Measurements from ENCODE around the gene DBF4B. TPM values are rescaled to one million over a fixed set of nuclear protein-coding genes. Genes with fewer than 3 reads are reported as not detected.

The DBF4B gene
- total and polyA plus RNA-seq, 2 of the 13 experiments (the other 11 are each of a cell fraction or from before 2014, with no cell fraction given) = 11.7 to 13.2 TPM

- TF ChIP-seq ZNF609 (CRISPR knock-in tag; IDR thresholded peaks at IDR 0.05; ENCODE audit: borderline replicate concordance) (0 out of 2 replicates have a peak, but pooled peaks have one; percentile 7), ZNF687 (CRISPR knock-in tag; IDR thresholded peaks at IDR 0.05) (peak; percentile 80), REPIN1 (CRISPR knock-in tag; IDR thresholded peaks at IDR 0.05; ENCODE audit: borderline replicate concordance, low read depth) (no peak), THAP8 (CRISPR knock-in tag; IDR thresholded peaks at IDR 0.05; ENCODE audit: borderline replicate concordance) (no peak), ZNF3 (CRISPR knock-in tag; IDR thresholded peaks at IDR 0.05) (no peak), BRD4 (CRISPR knock-in tag; IDR thresholded peaks at IDR 0.05) (no peak), CERS6 (CRISPR knock-in tag; IDR thresholded peaks at IDR 0.05) (no peak), CREB1 (IDR thresholded peaks at IDR 0.05) (peak; percentile 94), CREB1 (CRISPR knock-in tag; IDR thresholded peaks at IDR 0.05) (peak; percentile 94), NR0B2 (CRISPR knock-in tag; IDR thresholded peaks at IDR 0.05) (peak; percentile 92; the same call in 1 of the 2 replicates), CSRNP1 (CRISPR knock-in tag; IDR thresholded peaks at IDR 0.05) (no peak), POGK (CRISPR knock-in tag; conservative IDR thresholded peaks at IDR 0.05) (peak; percentile 47; the same call in 1 of the 2 replicates)
Observed at GRCh38 chr17:44779211-44780025, 71.0 kb downstream of the DBF4B start (continued).

Data from HepG2 (cell line).